Neural progenitor cell (in vitro differentiated cells): ENCODE data around the gene NDUFB10. TPM values are rescaled to one million over a fixed set of nuclear protein-coding genes. Genes with fewer than 3 reads are reported as not detected.
"Not testable (repeated sequence)": the region's sequence is repeated elsewhere in the genome, so short reads cannot be mapped to it uniquely, and the experiment has no call there.

Experiments used
- DNase-seq: peaks from one replicate; pipeline ENCODE4 v3.0.0-alpha.2; 2016; ENCODE audit warnings: low spot score
- H2AFZ ChIP-seq: fragments of 200-600 bp; sonication (generic); replicated peaks from 2 replicates; pipeline ENCODE4 v1.6.1; 2016; ENCODE audit warnings: antibody characterized with exemption
- H3F3A ChIP-seq: fragments of 200-600 bp; sonication (generic); 2 replicates; pipeline ENCODE4 v1.6.1; 2016; ENCODE audit warnings: antibody characterized with exemption, low read depth
- H3K27ac ChIP-seq: fragments of 200-600 bp; sonication (generic); 2 replicates; pipeline ENCODE4 v1.5.1; 2016; ENCODE audit warnings: mild to moderate bottlenecking
- H3K27me3 ChIP-seq: fragments of 200-600 bp; sonication (generic); 2 replicates; pipeline ENCODE4 v1.6.1; 2016; ENCODE audit warnings: mild to moderate bottlenecking, moderate library complexity
- H3K36me3 ChIP-seq: fragments of 200-600 bp; sonication (generic); 2 replicates; pipeline ENCODE4 v1.5.1; 2016
- H3K4me1 ChIP-seq: fragments of 200-600 bp; sonication (generic); 2 replicates; pipeline ENCODE4 v1.6.1; 2016; ENCODE audit warnings: mixed run types
- H3K4me2 ChIP-seq: fragments of 200-600 bp; sonication (generic); 2 replicates; pipeline ENCODE4 v1.6.1; 2016
- H3K4me3 ChIP-seq: fragments of 200-600 bp; sonication (generic); 2 replicates; pipeline ENCODE4 v1.5.1; 2016
- H3K79me2 ChIP-seq: fragments of 200-600 bp; sonication (generic); 2 replicates; pipeline ENCODE4 v1.6.1; 2016; ENCODE audit warnings: low read depth
- H3K9ac ChIP-seq: fragments of 200-600 bp; sonication (generic); 2 replicates; pipeline ENCODE4 v1.6.1; 2016
- H3K9me3 ChIP-seq: fragments of 200-600 bp; sonication (generic); 2 replicates; pipeline ENCODE4 v1.5.1; 2016; ENCODE audit warnings: low read depth
- H4K20me1 ChIP-seq: fragments of 200-600 bp; sonication (generic); 2 replicates; pipeline ENCODE4 v1.6.1; 2016; ENCODE audit warnings: low read depth
- H3K27ac Mint-ChIP-seq: 3 replicates; pipeline ENCODE4 v1.8.0; 2021; ENCODE audit warnings: mixed read lengths
- H3K27me3 Mint-ChIP-seq: 2 replicates; pipeline ENCODE4 v1.8.0; 2022; ENCODE audit warnings: low read depth, mild to moderate bottlenecking, inconsistent platforms, moderate library complexity, mixed read lengths; ENCODE audit not compliant: insufficient read depth
- H3K36me3 Mint-ChIP-seq: 3 replicates; pipeline ENCODE4 v1.8.0; 2021; ENCODE audit warnings: mixed read lengths
- H3K4me1 Mint-ChIP-seq: 3 replicates; pipeline ENCODE4 v1.8.0; 2021; ENCODE audit warnings: mixed read lengths
- H3K4me3 Mint-ChIP-seq: 3 replicates; pipeline ENCODE4 v1.8.0; 2021; ENCODE audit warnings: mild to moderate bottlenecking, moderate library complexity, mixed read lengths
- H3K9me3 Mint-ChIP-seq: 3 replicates; pipeline ENCODE4 v1.8.0; 2020; ENCODE audit warnings: mixed read lengths
- EZH2 ChIP-seq: fragments of 200-600 bp; sonication (generic); IDR thresholded peaks from 2 replicates; pipeline ENCODE4 v1.6.1; 2017; ENCODE audit warnings: antibody characterized with exemption, mild to moderate bottlenecking, moderate library complexity
- EZH2phosphoT487 ChIP-seq: fragments of 200-600 bp; sonication (generic); IDR thresholded peaks from 2 replicates; pipeline ENCODE4 v1.6.1; 2017; ENCODE audit warnings: antibody characterized with exemption
- total RNA-seq: library from RNA; depleted of rRNA; stranded (reverse); fragments of >200 nt; gene quantifications from 2 replicates; pipeline ENCODE4 v1.2.3, GENCODE V29; 2015; ENCODE audit warnings: low replicate concordance
- TF ChIP-seq, protein P1 (sequence below): fragments of 200-600 bp; sonication (generic); IDR thresholded peaks from 2 replicates; pipeline ENCODE4 v1.5.1; 2017; ENCODE audit warnings: antibody characterized with exemption, mild to moderate bottlenecking

The NDUFB10 gene
- total RNA-seq, 1 donor from 2014 or later, result 155 TPM

- TF ChIP-seq EZH2 (no peak), EZH2phosphoT487 (no peak)
- TF ChIP-seq, protein P1, sequence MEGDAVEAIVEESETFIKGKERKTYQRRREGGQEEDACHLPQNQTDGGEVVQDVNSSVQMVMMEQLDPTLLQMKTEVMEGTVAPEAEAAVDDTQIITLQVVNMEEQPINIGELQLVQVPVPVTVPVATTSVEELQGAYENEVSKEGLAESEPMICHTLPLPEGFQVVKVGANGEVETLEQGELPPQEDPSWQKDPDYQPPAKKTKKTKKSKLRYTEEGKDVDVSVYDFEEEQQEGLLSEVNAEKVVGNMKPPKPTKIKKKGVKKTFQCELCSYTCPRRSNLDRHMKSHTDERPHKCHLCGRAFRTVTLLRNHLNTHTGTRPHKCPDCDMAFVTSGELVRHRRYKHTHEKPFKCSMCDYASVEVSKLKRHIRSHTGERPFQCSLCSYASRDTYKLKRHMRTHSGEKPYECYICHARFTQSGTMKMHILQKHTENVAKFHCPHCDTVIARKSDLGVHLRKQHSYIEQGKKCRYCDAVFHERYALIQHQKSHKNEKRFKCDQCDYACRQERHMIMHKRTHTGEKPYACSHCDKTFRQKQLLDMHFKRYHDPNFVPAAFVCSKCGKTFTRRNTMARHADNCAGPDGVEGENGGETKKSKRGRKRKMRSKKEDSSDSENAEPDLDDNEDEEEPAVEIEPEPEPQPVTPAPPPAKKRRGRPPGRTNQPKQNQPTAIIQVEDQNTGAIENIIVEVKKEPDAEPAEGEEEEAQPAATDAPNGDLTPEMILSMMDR, result no peak
- Histone ChIP-seq H3K36me3 (no peaks in the 10 kb centered on the region), H3F3A (peaks cover under 1% of the 10 kb centered on the region), H3K79me2 (no peaks in the 10 kb centered on the region), H3K4me3 (no peak overlapping the region), H3K27me3 (no peaks in the 10 kb centered on the region), H2AFZ (no peak overlapping the region), H3K4me2 (no peak overlapping the region), H3K27ac (no peak overlapping the region), H3K9me3 (no peaks in the 10 kb centered on the region), H4K20me1 (no peaks in the 10 kb centered on the region), H3K9ac (no peak overlapping the region), H3K4me1 (no peaks in the 10 kb centered on the region)
- Mint-ChIP-seq H3K4me1 (peaks cover 5% of the 10 kb centered on the region), H3K36me3 (no peaks in the 10 kb centered on the region), H3K9me3 (no peaks in the 10 kb centered on the region), H3K27ac (no peak overlapping the region), H3K27me3 (peaks cover 5% of the 10 kb centered on the region), H3K4me3 (no peak overlapping the region)
- no peak for DNase-seq
Measured at GRCh38 chr16:1953734-1954133, 5.6 kb upstream of the NDUFB10 start.

DNA sequence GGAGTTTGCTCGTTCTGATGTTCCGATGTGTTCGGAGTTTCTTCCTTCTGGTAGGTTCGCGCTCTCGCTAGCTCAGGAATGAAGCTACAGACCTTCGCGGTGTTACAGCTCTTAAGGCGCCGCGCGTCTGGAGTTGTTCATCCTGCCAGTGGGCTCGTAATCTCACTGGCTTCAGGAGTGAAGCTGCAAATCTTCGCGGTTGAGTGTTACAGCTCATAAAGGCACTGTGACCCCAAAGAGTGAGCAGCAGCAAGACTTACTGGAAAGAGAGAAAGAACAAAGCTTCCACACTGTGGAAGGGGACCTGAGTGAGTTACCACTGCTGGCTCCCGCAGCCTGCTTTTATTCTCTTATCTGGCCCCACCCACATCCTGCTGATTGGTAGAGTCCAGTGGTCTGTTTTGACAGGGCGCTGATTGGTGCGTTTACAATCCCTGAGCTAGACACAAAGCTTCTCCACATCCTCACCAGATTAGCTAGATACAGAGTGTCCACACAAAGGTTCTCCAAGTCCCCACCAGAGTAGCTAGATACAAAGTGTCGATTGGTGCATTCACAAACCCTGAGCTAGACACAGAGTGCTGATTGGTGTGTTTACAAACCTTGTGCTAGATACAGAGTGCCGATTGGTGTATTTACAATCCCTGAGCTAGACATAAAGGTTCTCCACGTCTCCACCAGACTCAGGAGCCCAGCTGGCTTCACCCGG, 1.8 kb upstream of the NDUFB10 start:
- not testable (repeated sequence) for H3K9me3 ChIP-seq, DNase-seq, H3K27me3 Mint-ChIP-seq, H3K36me3 ChIP-seq, H3K4me3 ChIP-seq, H2AFZ ChIP-seq, H3K4me1 ChIP-seq, H3K4me2 ChIP-seq, H3K9ac ChIP-seq, H3K27ac ChIP-seq, H3K27me3 ChIP-seq, H3K9me3 Mint-ChIP-seq, H3K4me3 Mint-ChIP-seq, H3K36me3 Mint-ChIP-seq
- H3K79me2 ChIP-seq, result peaks cover 18% of the 10 kb centered on the region
- H3F3A ChIP-seq, result peaks cover 29% of the 10 kb centered on the region
- peak overlapping the region; percentile 78 for H3K27ac Mint-ChIP-seq
- H3K4me1 Mint-ChIP-seq, result peaks cover 18% of the 10 kb centered on the region
- H4K20me1 ChIP-seq, result peaks cover 24% of the 10 kb centered on the region

- DNase-seq, H3K36me3 Mint-ChIP-seq: not testable (repeated sequence)
Measured at GRCh38 chr16:1958143-1958491, 1.2 kb upstream of the NDUFB10 start.

DNA sequence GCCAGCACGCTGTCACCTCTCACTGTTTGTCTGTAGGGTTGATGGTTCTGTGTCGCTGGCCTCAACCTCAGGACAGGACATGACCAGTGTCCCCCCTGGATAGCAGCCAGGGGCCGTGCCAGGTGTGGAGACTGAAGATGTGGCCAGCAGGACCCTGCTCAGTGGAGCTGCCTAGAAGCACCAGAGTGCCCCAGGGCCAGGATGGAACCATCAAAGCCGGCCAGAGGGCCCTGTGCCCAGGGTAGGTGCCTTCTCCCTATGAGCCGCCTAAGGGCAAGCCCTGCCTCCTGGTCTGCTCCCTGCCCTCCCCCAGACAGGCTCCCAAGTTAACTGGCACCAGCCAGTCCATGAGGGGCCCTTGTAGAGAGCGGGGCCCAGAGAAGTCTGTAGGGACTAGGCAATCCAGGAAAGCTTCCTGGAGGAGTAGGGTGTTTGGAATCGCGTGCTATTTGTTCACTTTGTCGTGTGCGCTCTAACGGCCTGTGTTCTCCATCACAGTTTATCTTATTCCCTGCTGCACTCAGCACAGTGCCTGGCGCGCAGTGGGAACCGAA, 546 bp upstream of the NDUFB10 start:
- Histone ChIP-seq H3K27me3 (no peaks in the 10 kb centered on the region), H3K79me2 (peaks cover 30% of the 10 kb centered on the region), H3K4me1 (peaks cover 19% of the 10 kb centered on the region), H3K4me3 (peak overlapping the region; percentile 76), H3K36me3 (no peaks in the 10 kb centered on the region), H4K20me1 (peaks cover 36% of the 10 kb centered on the region), H2AFZ (peak overlapping the region; percentile 90), H3K9me3 (no peaks in the 10 kb centered on the region), H3K4me2 (peak overlapping the region; percentile 84), H3K27ac (no peak overlapping the region), H3F3A (peaks cover 41% of the 10 kb centered on the region), H3K9ac (no peak overlapping the region)
- no peak for TF ChIP-seq EZH2
- TF ChIP-seq, protein P1, result no peak
- TF ChIP-seq EZH2phosphoT487, result no peak
- peaks cover 2% of the 10 kb centered on the region for H3K27me3 Mint-ChIP-seq
- DNase-seq, result no peak
- H3K4me1 Mint-ChIP-seq, result peaks cover 25% of the 10 kb centered on the region
- H3K9me3 Mint-ChIP-seq, result no peaks in the 10 kb centered on the region
- H3K36me3 Mint-ChIP-seq, result peaks cover 9% of the 10 kb centered on the region
- H3K4me3 Mint-ChIP-seq, result peak overlapping the region; percentile 96
- H3K27ac Mint-ChIP-seq, result no peak overlapping the region

More at GRCh38 chr16:1958143-1958491, 1.2 kb upstream of the NDUFB10 start:
- not testable (repeated sequence) for H3K36me3 ChIP-seq, H3K27me3 Mint-ChIP-seq, H3K27ac Mint-ChIP-seq, H2AFZ ChIP-seq, H3K4me2 ChIP-seq, H3K9me3 ChIP-seq, H3K4me3 ChIP-seq, H3K27ac ChIP-seq, H3K9ac ChIP-seq, H3K4me3 Mint-ChIP-seq, H3K9me3 Mint-ChIP-seq, H3K27me3 ChIP-seq
- H3F3A ChIP-seq, result peaks cover 35% of the 10 kb centered on the region
- peaks cover 29% of the 10 kb centered on the region for H4K20me1 ChIP-seq
- peaks cover 19% of the 10 kb centered on the region for H3K4me1 Mint-ChIP-seq
- peaks cover 23% of the 10 kb centered on the region for H3K79me2 ChIP-seq
- peaks cover 12% of the 10 kb centered on the region for H3K4me1 ChIP-seq
